MM.1S (cell line): Measurements from ENCODE around the gene DZIP1.

Source experiments
- EZH2 ChIP-seq: fragments of 300-600 bp; sonication (generic); optimal IDR thresholded peaks from 2 replicates; pipeline ENCODE3; 2017; ENCODE audit warnings: low read depth, mild to moderate bottlenecking, antibody characterized with exemption, low read length, mixed read lengths
- EZH2phosphoT487 ChIP-seq: fragments of 300-600 bp; sonication (generic); IDR thresholded peaks from 2 replicates; pipeline ENCODE4 v1.6.1; 2018; ENCODE audit warnings: antibody characterized with exemption, low read length
- TF ChIP-seq, protein P1 (sequence below): fragments of 300-600 bp; sonication (generic); IDR thresholded peaks from 2 replicates; pipeline ENCODE4 v1.5.1; 2016; ENCODE audit warnings: antibody characterized with exemption, low read length, mixed read lengths

DNA sequence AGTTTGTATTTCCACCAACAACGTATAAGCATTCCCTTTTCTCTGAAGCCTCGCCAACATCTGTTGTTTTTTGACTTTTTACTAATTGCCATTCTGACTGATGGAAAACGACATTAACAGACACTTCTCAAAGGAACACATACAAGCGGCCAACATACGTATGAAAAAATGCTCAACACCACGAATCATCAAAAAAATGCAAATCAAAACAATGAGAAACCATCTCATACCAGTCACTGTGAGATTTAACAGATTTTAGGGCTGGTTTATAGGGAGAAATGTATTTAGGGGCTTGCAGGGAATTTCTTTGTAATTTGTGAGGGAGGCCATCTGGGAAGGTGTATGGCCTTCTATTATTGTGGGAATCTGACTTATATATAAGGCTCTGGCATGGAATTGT lies 2.8 kb upstream of the DZIP1 start:
- TF ChIP-seq EZH2 (no peak), EZH2phosphoT487 (no peak)
- TF ChIP-seq, protein P1, sequence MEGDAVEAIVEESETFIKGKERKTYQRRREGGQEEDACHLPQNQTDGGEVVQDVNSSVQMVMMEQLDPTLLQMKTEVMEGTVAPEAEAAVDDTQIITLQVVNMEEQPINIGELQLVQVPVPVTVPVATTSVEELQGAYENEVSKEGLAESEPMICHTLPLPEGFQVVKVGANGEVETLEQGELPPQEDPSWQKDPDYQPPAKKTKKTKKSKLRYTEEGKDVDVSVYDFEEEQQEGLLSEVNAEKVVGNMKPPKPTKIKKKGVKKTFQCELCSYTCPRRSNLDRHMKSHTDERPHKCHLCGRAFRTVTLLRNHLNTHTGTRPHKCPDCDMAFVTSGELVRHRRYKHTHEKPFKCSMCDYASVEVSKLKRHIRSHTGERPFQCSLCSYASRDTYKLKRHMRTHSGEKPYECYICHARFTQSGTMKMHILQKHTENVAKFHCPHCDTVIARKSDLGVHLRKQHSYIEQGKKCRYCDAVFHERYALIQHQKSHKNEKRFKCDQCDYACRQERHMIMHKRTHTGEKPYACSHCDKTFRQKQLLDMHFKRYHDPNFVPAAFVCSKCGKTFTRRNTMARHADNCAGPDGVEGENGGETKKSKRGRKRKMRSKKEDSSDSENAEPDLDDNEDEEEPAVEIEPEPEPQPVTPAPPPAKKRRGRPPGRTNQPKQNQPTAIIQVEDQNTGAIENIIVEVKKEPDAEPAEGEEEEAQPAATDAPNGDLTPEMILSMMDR, result no peak
